SU-DHL-6 (cell line): ENCODE results near the gene AKIRIN1.

Experiments
- H2AFZ ChIP-seq: fragments of 200-600 bp; sonication (generic); 2 replicates; pipeline ENCODE4 v1.6.1; 2014; ENCODE audit warnings: low read depth, mild to moderate bottlenecking, moderate library complexity, mixed read lengths, antibody characterized with exemption, low read length; ENCODE audit not compliant: severe bottlenecking
- H3F3A ChIP-seq: fragments of 200-600 bp; shearing (Covaris generic); 2 replicates; pipeline ENCODE4 v1.6.0; 2016; ENCODE audit warnings: antibody characterized with exemption, mild to moderate bottlenecking; ENCODE audit not compliant: insufficient read depth
- H3K27ac ChIP-seq: fragments of 200-600 bp; sonication (generic); 2 replicates; pipeline ENCODE4 v1.5.1; 2016; ENCODE audit warnings: low read depth, mild to moderate bottlenecking, low read length, moderate library complexity, mixed read lengths
- H3K27me3 ChIP-seq: fragments of 200-600 bp; sonication (generic), shearing (Covaris generic); 2 replicates; pipeline ENCODE4 v1.6.0; 2014; ENCODE audit warnings: mild to moderate bottlenecking, low read length
- H3K36me3 ChIP-seq: fragments of 200-600 bp; sonication (generic); 2 replicates; pipeline ENCODE4 v1.6.1; 2014; ENCODE audit warnings: mild to moderate bottlenecking, low read length, mixed read lengths
- H3K4me2 ChIP-seq: fragments of 300-600, 200-600 bp; shearing (Covaris generic), sonication (generic); 2 replicates; pipeline ENCODE4 v1.6.0; 2014; ENCODE audit warnings: low read length, low read depth, mild to moderate bottlenecking; ENCODE audit not compliant: poor library complexity, severe bottlenecking
- H3K4me3 ChIP-seq: fragments of 200-600 bp; sonication (generic); 2 replicates; pipeline ENCODE4 v1.5.1; 2014; ENCODE audit warnings: antibody characterized with exemption, low read length, mild to moderate bottlenecking, mixed read lengths; ENCODE audit not compliant: insufficient read depth, poor library complexity, severe bottlenecking
- H3K79me2 ChIP-seq: fragments of 200-600 bp; sonication (generic); 2 replicates; pipeline ENCODE4 v1.6.1; 2014; ENCODE audit warnings: mild to moderate bottlenecking, low read length, moderate library complexity; ENCODE audit not compliant: insufficient read depth
- H3K9ac ChIP-seq: fragments of 200-600 bp; sonication (generic); 2 replicates; pipeline ENCODE4 v1.7.0; 2014; ENCODE audit warnings: mild to moderate bottlenecking, low read length
- H3K9me2 ChIP-seq: fragments of 200-600 bp; sonication (generic); replicated peaks from 2 replicates; pipeline ENCODE4 v1.6.1; 2014; ENCODE audit warnings: low read length; ENCODE audit not compliant: insufficient read depth
- H3K9me3 ChIP-seq: fragments of 200-600 bp; sonication (generic); 2 replicates; pipeline ENCODE4 v1.6.1; 2014; ENCODE audit warnings: low read length, mixed read lengths; ENCODE audit not compliant: insufficient read depth
- H4K20me1 ChIP-seq: fragments of 200-600 bp; sonication (generic); 2 replicates; pipeline ENCODE4 v1.6.1; 2014; ENCODE audit warnings: low read depth, mild to moderate bottlenecking, antibody characterized with exemption, low read length, moderate library complexity, mixed read lengths
- EZH2phosphoT487 ChIP-seq: fragments of 200-600 bp; sonication (generic), shearing (Covaris generic); conservative IDR thresholded peaks from 2 replicates; pipeline ENCODE4 v1.6.1; 2018; ENCODE audit warnings: mild to moderate bottlenecking, antibody characterized with exemption, low read length, moderate library complexity, mixed read lengths
- TF ChIP-seq, protein P1 (sequence below): fragments of 200-600 bp; sonication (generic); IDR thresholded peaks from one replicate; pipeline ENCODE4 v1.5.1; 2017; ENCODE audit warnings: antibody characterized with exemption, mild to moderate bottlenecking, low read length, moderate library complexity; ENCODE audit not compliant: insufficient read depth, poor library complexity, severe bottlenecking

AKIRIN1 gene

DNA sequence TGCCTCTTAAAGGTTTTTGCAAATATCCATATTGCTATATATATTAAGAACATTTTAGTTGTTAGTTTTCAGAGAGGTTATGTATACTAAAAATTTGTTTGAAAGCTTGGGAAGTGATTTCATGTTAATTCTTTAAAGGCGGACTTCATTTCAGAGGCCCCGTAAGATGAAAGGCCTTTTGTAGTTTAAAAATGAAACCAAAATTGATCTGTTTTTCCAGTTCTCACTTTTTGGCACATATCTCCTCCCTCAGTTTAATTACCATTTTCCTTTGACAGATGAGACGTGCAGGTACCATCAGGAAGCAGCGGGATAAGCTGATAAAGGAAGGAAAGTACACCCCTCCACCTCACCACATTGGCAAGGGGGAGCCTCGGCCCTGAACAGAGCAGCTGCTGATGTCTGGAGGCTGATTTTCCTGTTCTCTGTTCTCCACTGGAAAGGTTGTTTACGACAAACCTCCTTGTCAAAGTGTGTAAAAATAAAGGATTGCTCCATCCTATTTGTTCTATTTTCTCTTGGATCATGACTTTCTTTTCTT lies 43.1 kb downstream of the AKIRIN1 start:
- Histone ChIP-seq H2AFZ (no peak overlapping the region), H3K4me2 (no peak overlapping the region), H3K27me3 (no peaks in the 10 kb centered on the region), H3K4me3 (no peak overlapping the region), H3K27ac (no peak overlapping the region), H4K20me1 (no peaks in the 10 kb centered on the region), H3K9me2 (no peaks in the 10 kb centered on the region), H3K9ac (no peak overlapping the region), H3K9me3 (no peaks in the 10 kb centered on the region), H3F3A (no peaks in the 10 kb centered on the region), H3K36me3 (no peaks in the 10 kb centered on the region; the same call in 1 of the 2 replicates), H3K79me2 (no peaks in the 10 kb centered on the region; the same call in 1 of the 2 replicates)
- TF ChIP-seq EZH2phosphoT487: no peak
- TF ChIP-seq, protein P1, sequence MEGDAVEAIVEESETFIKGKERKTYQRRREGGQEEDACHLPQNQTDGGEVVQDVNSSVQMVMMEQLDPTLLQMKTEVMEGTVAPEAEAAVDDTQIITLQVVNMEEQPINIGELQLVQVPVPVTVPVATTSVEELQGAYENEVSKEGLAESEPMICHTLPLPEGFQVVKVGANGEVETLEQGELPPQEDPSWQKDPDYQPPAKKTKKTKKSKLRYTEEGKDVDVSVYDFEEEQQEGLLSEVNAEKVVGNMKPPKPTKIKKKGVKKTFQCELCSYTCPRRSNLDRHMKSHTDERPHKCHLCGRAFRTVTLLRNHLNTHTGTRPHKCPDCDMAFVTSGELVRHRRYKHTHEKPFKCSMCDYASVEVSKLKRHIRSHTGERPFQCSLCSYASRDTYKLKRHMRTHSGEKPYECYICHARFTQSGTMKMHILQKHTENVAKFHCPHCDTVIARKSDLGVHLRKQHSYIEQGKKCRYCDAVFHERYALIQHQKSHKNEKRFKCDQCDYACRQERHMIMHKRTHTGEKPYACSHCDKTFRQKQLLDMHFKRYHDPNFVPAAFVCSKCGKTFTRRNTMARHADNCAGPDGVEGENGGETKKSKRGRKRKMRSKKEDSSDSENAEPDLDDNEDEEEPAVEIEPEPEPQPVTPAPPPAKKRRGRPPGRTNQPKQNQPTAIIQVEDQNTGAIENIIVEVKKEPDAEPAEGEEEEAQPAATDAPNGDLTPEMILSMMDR: no peak

- no peaks in the 10 kb centered on the region for H4K20me1 ChIP-seq
- H3K4me2 ChIP-seq: no peak overlapping the region
- no peak for TF ChIP-seq EZH2phosphoT487
- TF ChIP-seq, protein P1: no peak
- H3K27me3 ChIP-seq: no peaks in the 10 kb centered on the region
- H3K9me2 ChIP-seq: no peaks in the 10 kb centered on the region
- H3F3A ChIP-seq: no peaks in the 10 kb centered on the region
- no peak overlapping the region for H2AFZ ChIP-seq
- no peak overlapping the region for H3K27ac ChIP-seq
- H3K9ac ChIP-seq: no peak overlapping the region
- no peak overlapping the region for H3K4me3 ChIP-seq
- no peaks in the 10 kb centered on the region for H3K9me3 ChIP-seq
- peaks cover 2% of the 10 kb centered on the region; the same call in 1 of the 2 replicates for H3K36me3 ChIP-seq
- H3K79me2 ChIP-seq: no peaks in the 10 kb centered on the region; the same call in 1 of the 2 replicates
These were observed 45.6 kb downstream of the AKIRIN1 start for GRCh38 chr1:39036678-39037077.

DNA sequence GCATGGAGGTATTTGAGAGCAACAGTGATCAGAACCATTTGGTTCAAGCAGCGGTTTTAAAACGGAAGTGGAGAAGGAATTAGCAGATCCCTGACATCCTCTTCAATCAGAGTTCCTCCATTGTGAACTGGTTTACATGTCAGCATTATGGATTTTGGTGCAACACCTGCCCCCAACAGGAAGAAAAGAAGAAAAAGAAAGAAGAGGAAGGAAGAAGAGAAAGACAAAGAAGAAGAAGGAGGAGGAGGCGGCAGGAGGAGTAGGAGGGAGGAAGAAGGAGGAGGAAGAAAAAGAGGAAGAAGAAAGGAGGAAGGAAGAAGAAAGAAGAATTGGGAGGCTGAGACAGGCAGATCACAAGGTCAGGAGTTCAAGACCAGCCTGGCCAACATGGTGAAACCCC lies 52.4 kb downstream of the AKIRIN1 start:
- Histone ChIP-seq H3K79me2 (no peaks in the 10 kb centered on the region), H3K9me3 (no peaks in the 10 kb centered on the region), H2AFZ (no peak overlapping the region), H3K27me3 (no peaks in the 10 kb centered on the region), H3K27ac (no peak overlapping the region), H3K4me2 (no peak overlapping the region), H3F3A (no peaks in the 10 kb centered on the region; the same call in 1 of the 2 replicates), H3K9ac (no peak overlapping the region), H3K9me2 (no peaks in the 10 kb centered on the region), H4K20me1 (no peaks in the 10 kb centered on the region), H3K36me3 (peaks cover 2% of the 10 kb centered on the region; the same call in 1 of the 2 replicates), H3K4me3 (no peak overlapping the region)
- TF ChIP-seq, protein P1: no peak
- TF ChIP-seq EZH2phosphoT487: no peak

GRCh38 chr1:39044762-39045161 lies 53.7 kb downstream of the AKIRIN1 start:
- Histone ChIP-seq H3K79me2 (no peaks in the 10 kb centered on the region), H3K9me3 (no peaks in the 10 kb centered on the region), H2AFZ (no peak overlapping the region), H3K27me3 (no peaks in the 10 kb centered on the region), H3K4me2 (no peak overlapping the region), H3K36me3 (peaks cover 2% of the 10 kb centered on the region; the same call in 1 of the 2 replicates), H3K9ac (no peak overlapping the region), H3K9me2 (no peaks in the 10 kb centered on the region), H3F3A (no peaks in the 10 kb centered on the region; the same call in 1 of the 2 replicates), H3K4me3 (no peak overlapping the region), H4K20me1 (no peaks in the 10 kb centered on the region), H3K27ac (no peak overlapping the region)
- TF ChIP-seq EZH2phosphoT487: no peak
- TF ChIP-seq, protein P1: no peak
